ENCODE results near the gene CITED2.
"Not testable (repeated sequence)": the region's sequence is repeated elsewhere in the genome, so short reads cannot be mapped to it uniquely, and the experiment has no call there.

Gene CITED2

GRCh38 chr6:139364302-139364981 is 10.0 kb downstream of the CITED2 start:
- peak; percentile 59 for DNase-seq

GRCh38 chr6:139363797-139364196 is 10.7 kb downstream of the CITED2 start:
- not testable (repeated sequence) for DNase-seq

- DNase-seq: not testable (repeated sequence)
Observed at GRCh38 chr6:139363123-139363522, 11.3 kb downstream of the CITED2 start.

GRCh38 chr6:139361211-139361610 is 13.2 kb downstream of the CITED2 start:
- no peak for DNase-seq

GRCh38 chr6:139356924-139357323 is 17.5 kb downstream of the CITED2 start:
- DNase-seq: no peak

GRCh38 chr6:139355777-139356445 is 18.5 kb downstream of the CITED2 start:
- no peak for DNase-seq

GRCh38 chr6:139355172-139355571 is 19.3 kb downstream of the CITED2 start:
- DNase-seq: no peak

- DNase-seq: no peak
Observed at GRCh38 chr6:139354189-139354588, 20.3 kb downstream of the CITED2 start.

- no peak for DNase-seq
Observed at GRCh38 chr6:139349464-139350020, 24.9 kb downstream of the CITED2 start.

GRCh38 chr6:139346392-139346791 is 28.1 kb downstream of the CITED2 start:
- DNase-seq: no peak

GRCh38 chr6:139344186-139344963 is 30.1 kb downstream of the CITED2 start:
- DNase-seq: no peak

GRCh38 chr6:139343052-139343750 is 31.2 kb downstream of the CITED2 start:
- no peak for DNase-seq

- no peak for DNase-seq
Observed at GRCh38 chr6:139341060-139341459, 33.4 kb downstream of the CITED2 start.

- DNase-seq: no peak
Observed at GRCh38 chr6:139338795-139339194, 35.7 kb downstream of the CITED2 start.

- no peak for DNase-seq
Observed at GRCh38 chr6:139337830-139338229, 36.6 kb downstream of the CITED2 start.

GRCh38 chr6:139337001-139337400 is 37.4 kb downstream of the CITED2 start:
- no peak for DNase-seq

- DNase-seq: no peak
Observed at GRCh38 chr6:139336488-139336887, 38.0 kb downstream of the CITED2 start.

GRCh38 chr6:139335447-139336210 is 38.8 kb downstream of the CITED2 start:
- no peak for DNase-seq

- DNase-seq: no peak
Observed at GRCh38 chr6:139334806-139335446, 39.5 kb downstream of the CITED2 start.

GRCh38 chr6:139330826-139331500 is 43.5 kb downstream of the CITED2 start:
- no peak for DNase-seq

GRCh38 chr6:139330306-139330705 is 44.1 kb downstream of the CITED2 start:
- no peak for DNase-seq

Measured in NCI-H526 treated with DMSO at 0.1 percent for 48 hours (cell line).